Peyer's patch (tissue), 4 donors: ENCODE data around the gene MARCHF2.

Experiments used
- CTCF ChIP-seq, 6 experiments: fragments of 450-650 bp in 4 of 6; fragments of 200-600 bp in 2 of 6; sonication (generic) in 1 of 6; IDR thresholded peaks; one replicate each; pipeline ENCODE4 v1.5.1; 2017 to 2019; ENCODE audit warnings: antibody characterized with exemption in 6 of 6, mild to moderate bottlenecking in 3 of 6, moderate library complexity in 1 of 6
- POLR2A ChIP-seq, 2 donors: fragments of 450-650 bp; IDR thresholded peaks; one replicate each; pipeline ENCODE4 v1.5.1; 2017; ENCODE audit warnings: antibody characterized with exemption in 2 of 2, mild to moderate bottlenecking in 2 of 2, moderate library complexity in 2 of 2

GRCh38 chr19:8403820-8404109 lies 9.3 kb upstream of the MARCHF2 start:
- TF ChIP-seq POLR2A (IDR thresholded peaks at IDR 0.05) (no peak), CTCF (IDR thresholded peaks at IDR 0.05) (no peak)
